Measurements from ENCODE around the gene EMC8. TPM values are rescaled to one million over a fixed set of nuclear protein-coding genes. Genes with fewer than 3 reads are reported as not detected.

Gene EMC8
- total RNA-seq, 1 donor from 2014 or later = 29.2 TPM

GRCh38 chr16:85773044-85773443, 26.3 kb downstream of the EMC8 start:
- DNase-seq (ENCODE audit: low spot score) = no peak
- no peak for ATAC-seq

GRCh38 chr16:85770741-85771140, 28.6 kb downstream of the EMC8 start:
- ATAC-seq = no peak
- DNase-seq (ENCODE audit: low spot score) = no peak
- intact Hi-C loops (cut with DNase I) = no loop called here

More at GRCh38 chr16:85773044-85773443, 26.3 kb downstream of the EMC8 start:
- intact Hi-C loops (cut with DNase I) = no loop called here

GRCh38 chr16:85768199-85768598, 31.1 kb downstream of the EMC8 start:
- no peak for ATAC-seq
- intact Hi-C loops (cut with DNase I) = loop anchor here (5.0 kb wide), 1 partner anchor 1346 kb away; no protein-coding TSS in a partner anchor
- no peak for DNase-seq (ENCODE audit: low spot score)

DNA sequence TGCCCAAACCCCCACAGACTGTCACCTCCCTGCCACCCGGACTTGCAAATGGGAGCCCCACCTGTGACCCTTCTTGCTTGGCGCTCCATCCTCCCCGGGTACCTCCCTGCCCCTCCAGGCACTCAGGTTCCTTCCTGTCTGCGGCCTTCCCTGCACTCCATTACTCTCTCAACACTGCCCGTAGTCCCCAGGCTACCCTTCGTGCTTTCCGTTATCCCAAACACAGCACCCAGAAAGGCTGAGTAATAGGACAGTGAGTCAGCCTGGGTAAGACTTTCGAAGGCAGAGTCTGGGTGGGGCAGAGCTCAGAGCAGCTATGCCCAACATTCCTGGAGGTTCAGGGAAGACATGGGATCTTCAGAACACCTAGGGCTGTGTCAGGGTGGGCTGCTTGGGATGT, 31.8 kb downstream of the EMC8 start:
- intact Hi-C loops (cut with DNase I) = loop anchor here (5.0 kb wide), 1 partner anchor 1345 kb away; no protein-coding TSS in a partner anchor
- no peak for DNase-seq (ENCODE audit: low spot score)

GRCh38 chr16:85765767-85766166, 33.6 kb downstream of the EMC8 start:
- DNase-seq (ENCODE audit: low spot score) (no peak), ATAC-seq (no peak)
- intact Hi-C loops (cut with DNase I) = loop anchor here (5.0 kb wide), 1 partner anchor 1343 kb away; no protein-coding TSS in a partner anchor

More for the DNA sequence above, 31.8 kb downstream of the EMC8 start:
- no peak for ATAC-seq

GRCh38 chr16:85765211-85765610, 34.1 kb downstream of the EMC8 start:
- intact Hi-C loops (cut with DNase I) = loop anchor here (5.0 kb wide), 1 partner anchor 1343 kb away; no protein-coding TSS in a partner anchor
- ATAC-seq (no peak), DNase-seq (ENCODE audit: low spot score) (no peak)

GRCh38 chr16:85763616-85764015, 35.7 kb downstream of the EMC8 start:
- no peak for ATAC-seq
- intact Hi-C loops (cut with DNase I) = no loop called here

DNA sequence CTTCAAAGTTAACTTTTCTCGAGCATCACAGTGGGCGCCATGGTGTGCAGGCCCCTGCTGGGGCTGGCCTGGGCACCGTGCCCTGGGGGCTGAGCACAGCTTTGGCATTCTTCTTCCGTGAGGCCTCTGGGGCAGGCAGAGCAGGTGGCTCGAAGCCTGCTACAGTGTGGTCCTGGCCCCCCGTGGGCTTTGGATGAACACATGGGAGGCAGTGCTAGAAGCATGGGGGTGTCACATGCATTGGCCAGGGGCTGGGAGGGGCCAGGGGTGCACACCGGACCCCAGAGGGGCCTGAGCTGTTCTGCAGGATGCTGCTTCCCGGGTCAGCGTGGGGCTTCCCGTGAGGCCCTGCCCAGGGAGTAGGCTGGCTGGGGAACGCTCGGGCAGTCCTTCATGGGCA, 36.4 kb downstream of the EMC8 start:
- intact Hi-C loops (cut with DNase I) = no loop called here
- ATAC-seq = no peak
- DNase-seq (ENCODE audit: low spot score) = no peak

More at GRCh38 chr16:85763616-85764015, 35.7 kb downstream of the EMC8 start:
- DNase-seq (ENCODE audit: low spot score) = no peak

DNA sequence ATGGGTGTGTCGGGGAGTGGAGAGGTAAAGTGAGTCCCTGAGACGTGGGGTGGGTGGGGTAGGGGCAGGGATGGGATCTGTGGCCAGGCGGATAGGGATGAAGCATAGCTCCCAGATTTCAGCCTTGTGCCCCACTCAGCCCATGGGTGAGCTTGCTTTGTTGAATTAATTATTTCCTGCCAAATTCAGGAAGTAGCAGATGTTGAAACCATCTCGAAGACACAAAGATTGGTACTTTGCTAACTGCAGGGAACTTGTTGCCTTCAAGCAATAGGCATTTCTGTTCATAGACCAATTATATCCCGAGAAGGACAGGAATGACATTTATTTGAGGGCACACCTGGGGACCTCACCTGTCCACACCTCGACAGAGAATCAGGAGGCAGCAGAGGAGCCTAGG, 37.5 kb downstream of the EMC8 start:
- DNase-seq (ENCODE audit: low spot score) = no peak
- ATAC-seq = no peak
- intact Hi-C loops (cut with DNase I) = no loop called here

DNA sequence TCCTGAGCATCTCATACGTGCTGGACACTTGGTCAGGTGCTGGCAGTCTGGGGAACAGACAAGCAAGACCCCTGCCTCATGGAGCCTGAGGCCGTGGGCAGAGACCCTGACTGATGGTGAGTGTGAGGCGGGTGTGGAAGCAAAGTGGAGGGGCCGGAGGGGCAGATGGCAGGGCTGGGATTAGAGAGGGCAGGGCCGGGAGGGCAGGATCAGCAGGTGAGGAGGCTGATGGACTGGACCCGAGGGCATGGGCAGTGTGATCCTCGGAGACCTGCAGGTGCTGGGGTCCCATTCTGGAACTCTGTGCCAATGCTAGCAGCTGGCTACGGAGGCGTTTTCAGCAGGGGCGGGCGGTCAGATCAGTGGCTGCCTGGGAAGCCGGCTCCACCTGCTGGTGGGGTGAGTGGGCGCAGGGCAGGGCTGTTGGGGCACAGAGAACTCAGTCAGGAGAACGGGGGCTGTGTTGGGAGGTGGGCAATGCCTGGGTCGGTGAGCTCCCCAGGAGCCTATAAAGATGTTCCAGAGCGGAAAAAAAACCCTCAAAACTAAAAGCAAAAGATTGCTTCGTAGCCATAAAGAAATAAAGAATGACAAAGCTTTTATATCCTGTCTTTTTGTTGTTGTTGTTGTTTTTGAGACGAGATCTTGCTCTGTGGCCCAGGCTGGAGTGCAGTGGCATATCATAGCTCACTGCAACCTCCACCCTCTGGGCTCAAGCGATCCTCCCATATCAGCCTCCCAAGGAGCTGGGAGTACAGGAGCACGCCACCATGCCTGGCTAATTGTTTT, 39.5 kb downstream of the EMC8 start:
- no peak for DNase-seq (ENCODE audit: low spot score)

DNA sequence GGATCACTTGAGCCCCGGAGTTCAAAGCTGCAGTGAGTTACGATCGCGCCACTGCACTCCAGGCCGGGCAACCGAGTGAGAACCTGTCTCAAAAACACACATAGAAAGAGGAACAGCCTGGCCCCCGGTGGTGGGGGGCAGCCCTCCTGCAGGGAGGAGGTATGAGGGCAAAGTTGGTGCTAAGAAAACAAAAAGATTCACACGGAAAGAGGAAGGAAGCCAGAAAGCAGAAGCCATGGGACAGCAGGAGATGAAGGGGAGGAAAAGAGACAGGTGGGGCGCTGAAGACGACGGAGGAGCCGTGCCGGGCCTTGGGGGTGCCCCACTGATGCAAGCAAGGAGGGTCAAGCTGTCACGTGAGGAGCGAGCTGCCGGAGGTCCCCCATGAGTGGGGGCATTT, 40.2 kb downstream of the EMC8 start:
- intact Hi-C loops (cut with DNase I) = no loop called here
- DNase-seq (ENCODE audit: low spot score) (no peak), ATAC-seq (no peak)

More for the DNA sequence above, 39.5 kb downstream of the EMC8 start:
- no peak for ATAC-seq
- intact Hi-C loops (cut with DNase I) = no loop called here

GRCh38 chr16:85757341-85757822, 42.0 kb downstream of the EMC8 start:
- DNase-seq (ENCODE audit: low spot score) (no peak), ATAC-seq (no peak)
- intact Hi-C loops (cut with DNase I) = no loop called here

GRCh38 chr16:85755929-85756768, 43.2 kb downstream of the EMC8 start:
- intact Hi-C loops (cut with DNase I) = no loop called here

GRCh38 chr16:85754413-85754812, 44.9 kb downstream of the EMC8 start:
- DNase-seq (ENCODE audit: low spot score) (no peak), ATAC-seq (no peak)
- intact Hi-C loops (cut with DNase I) = no loop called here

More at GRCh38 chr16:85755929-85756768, 43.2 kb downstream of the EMC8 start:
- no peak for ATAC-seq
- no peak for DNase-seq (ENCODE audit: low spot score)

- intact Hi-C loops (cut with DNase I) = no loop called here
- ATAC-seq (no peak), DNase-seq (ENCODE audit: low spot score) (no peak)
These were observed 45.4 kb downstream of the EMC8 start for GRCh38 chr16:85753976-85754375.

DNA sequence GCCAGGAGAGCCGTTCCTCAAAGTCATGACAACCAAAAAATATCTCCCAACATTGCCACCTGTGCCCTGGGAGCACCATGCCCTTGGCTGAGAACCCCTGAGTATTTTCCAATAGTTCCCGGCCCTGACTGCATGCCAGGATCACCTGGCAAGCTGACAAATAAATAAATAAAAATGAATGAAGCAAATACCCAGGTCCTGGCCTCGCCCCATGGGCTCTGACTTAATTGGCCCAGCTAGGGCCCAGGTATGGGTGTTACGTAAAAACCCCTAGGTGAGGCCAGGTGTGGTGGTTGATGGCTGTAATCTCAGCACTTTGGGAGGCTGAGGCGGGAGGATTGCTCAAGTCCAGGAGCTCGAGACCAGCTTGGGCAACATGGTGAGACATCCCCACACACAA, 45.8 kb downstream of the EMC8 start:
- ATAC-seq = no peak
- DNase-seq (ENCODE audit: low spot score) = no peak
- intact Hi-C loops (cut with DNase I) = no loop called here

GRCh38 chr16:85752511-85753420, 46.6 kb downstream of the EMC8 start:
- ATAC-seq = no peak
- no peak for DNase-seq (ENCODE audit: low spot score)
- intact Hi-C loops (cut with DNase I) = no loop called here

DNA sequence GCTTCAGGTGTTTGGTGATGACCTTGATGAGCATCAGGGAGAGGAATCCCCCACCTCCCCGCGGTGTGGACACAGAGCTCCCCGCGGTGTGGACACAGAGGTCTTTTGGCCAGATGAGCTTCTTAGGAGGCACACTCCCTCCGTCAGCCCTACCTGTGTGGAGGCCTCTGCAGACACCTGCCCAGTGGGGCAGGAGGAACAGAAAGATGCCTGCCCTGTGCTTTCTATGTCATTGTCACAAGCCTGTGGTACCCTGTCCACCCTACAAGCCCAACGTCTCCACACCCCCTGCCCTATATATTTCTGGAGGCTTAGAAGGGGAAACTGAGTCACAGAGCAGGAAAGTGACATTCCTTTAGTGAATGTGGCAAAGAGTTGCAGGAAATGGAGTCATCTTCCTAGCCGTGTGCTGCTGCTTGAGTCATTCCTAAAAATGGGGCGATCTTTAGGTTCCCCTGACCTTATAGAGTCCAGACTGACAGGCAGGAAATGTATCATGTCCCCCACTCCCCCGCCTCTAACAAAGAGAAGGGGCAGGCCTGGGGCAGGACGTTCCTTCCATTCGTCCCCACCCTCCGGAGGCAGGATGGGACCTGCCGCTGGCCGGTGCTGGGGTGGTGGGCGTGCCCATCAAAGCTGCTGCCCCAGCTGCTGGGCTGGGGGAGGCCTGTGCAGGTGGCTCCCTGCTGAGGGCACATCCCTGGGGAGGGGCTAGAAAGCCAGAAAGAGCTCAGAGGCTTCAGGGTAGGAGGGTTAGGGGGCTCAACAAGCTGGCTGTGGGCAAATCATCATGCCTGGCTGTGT, 47.4 kb downstream of the EMC8 start:
- no peak for DNase-seq (ENCODE audit: low spot score)
- ATAC-seq = no peak
- intact Hi-C loops (cut with DNase I) = no loop called here
